HG02884 (cell line): ENCODE data around the gene AGBL3.
"Not testable (repeated sequence)": the region's sequence is repeated elsewhere in the genome, so short reads cannot be mapped to it uniquely, and the experiment has no call there.

ENCODE experiments used
- ATAC-seq: cut with Tn5 transposase; IDR thresholded peaks from one replicate; pipeline ENCODE4 v1.9.1; 2021; ENCODE audit warnings: mild to moderate bottlenecking, moderate library complexity; ENCODE audit not compliant: unreplicated experiment

The AGBL3 gene

DNA sequence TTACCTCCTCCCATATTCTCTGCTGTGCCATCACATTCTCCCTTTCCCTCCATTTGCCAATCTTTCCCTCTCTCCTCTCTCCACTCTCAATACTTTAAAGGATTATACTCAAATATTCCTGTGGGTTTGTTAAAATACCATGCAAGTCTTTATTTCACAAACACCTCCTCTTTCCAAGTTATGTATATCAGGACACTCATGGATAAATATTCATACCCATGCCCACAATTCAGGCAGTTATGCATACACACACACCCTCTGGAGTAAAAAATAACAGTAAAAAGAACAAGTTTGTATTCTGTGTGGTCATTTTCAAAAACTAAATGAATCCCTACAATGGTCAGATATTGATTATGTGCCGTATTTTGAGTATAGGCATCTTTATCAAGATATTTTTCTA, 88.2 kb downstream of the AGBL3 start:
- no peak for ATAC-seq

DNA sequence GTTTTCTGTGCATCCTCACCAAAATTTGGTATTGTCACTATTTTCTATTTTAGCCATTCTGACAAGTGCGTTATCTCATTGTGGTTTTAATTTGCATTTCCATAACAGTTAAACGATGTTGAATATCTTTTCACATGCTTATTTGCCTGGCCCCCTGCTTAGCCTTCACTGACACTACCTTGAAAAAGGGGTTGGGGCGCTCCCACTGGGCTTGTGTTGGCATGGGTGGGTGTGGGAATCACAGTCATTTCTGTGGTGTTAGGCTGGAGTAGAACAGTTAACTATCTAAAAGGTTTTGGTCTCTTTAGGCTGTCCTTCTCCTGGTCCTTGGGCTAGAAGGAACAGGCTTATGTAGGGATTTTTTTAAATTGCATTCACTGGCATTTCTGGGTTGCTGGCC, 89.4 kb downstream of the AGBL3 start:
- no peak for ATAC-seq

DNA sequence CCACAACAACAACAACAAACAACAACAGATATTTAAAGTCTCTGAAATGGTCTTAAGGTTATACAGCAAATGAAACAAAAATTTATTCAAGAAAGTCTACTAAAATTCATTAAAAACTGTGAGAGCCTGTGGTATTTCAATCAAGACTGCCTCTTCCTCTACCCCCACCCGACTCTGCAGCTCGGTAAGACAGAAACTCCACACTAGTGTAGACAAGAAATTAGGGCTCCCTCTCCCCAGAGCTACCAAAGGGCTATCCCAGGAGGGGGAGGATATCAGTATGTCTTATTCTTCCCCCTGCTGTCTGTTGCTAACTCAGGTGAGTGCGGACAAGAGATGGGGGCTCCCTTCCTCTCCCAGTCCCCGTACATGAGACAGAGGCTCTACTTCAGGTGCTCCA, 90.6 kb downstream of the AGBL3 start:
- ATAC-seq: no peak

DNA sequence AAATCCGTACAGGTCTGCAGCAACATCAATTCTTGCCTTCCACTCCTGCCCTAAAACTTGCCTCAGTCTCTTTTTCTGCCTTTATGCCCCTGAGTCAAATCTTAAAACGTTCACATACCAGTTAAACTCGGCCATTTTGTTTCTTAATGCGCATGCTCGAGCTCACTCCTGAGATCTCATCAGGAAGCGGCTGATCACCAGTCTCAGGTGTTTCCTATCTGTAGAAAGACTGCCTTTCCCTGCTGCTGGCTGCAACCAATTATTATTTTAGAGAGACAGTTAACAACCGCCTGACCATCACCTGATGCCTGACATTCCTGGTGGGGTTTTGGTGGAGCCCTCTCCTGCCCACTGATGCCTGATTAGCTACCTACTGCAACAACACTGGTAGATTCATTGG, 91.3 kb downstream of the AGBL3 start:
- ATAC-seq: no peak

DNA sequence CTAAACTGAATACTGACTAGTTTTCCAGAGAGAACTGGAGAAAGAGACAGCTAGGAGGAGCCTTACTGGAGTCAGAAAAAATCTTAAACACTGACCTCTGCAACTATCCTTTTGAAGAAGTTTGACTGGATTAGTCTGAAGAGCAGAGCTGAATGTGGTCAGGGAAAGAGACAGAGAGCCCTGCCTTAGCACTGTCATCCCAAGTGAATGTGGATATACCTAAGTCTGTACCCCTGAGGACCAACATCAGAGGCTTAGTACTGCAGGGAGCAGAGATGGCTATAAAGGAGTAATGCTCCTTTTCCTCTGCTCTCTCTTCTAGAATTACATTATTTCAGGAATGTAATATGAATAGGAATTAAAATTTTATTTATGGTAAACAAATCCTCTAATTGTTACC, 91.7 kb downstream of the AGBL3 start:
- ATAC-seq: no peak

DNA sequence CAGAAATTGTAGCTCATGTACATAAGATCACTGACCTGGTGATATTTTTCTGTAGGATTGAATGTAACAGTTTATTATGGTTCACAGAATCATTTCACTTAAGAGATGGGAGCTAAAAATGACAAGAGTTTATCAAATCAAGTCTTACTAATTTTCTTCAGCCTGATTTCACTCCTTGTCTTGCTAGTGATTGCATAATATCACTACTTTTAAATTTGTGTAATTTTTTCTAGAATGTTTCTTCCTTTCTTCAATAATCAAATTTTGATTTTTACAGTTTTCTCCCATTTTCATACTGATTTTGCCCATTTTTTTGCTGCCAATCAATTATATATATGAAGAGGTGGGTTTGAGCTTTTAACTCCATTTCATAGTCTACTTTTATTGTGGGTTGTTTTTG, 92.8 kb downstream of the AGBL3 start:
- ATAC-seq: no peak

DNA sequence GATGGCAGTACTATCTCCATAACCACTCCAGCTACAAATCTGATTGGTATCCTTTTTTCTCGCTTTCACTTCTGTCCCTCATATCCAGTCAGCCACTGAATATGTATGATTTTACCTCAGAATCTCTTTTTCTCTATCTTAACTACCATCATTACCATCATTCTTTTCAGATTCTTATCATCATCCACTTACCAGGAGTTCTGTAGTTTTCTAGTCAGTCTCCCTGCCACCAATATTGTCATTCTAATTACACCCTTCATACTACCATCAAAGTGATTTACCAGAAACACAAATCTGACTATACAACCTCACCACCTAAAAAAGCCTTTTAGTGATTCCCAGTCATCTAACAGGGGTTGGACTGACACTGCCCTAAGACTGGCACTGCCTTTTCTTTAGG, 96.7 kb downstream of the AGBL3 start:
- no peak for ATAC-seq

DNA sequence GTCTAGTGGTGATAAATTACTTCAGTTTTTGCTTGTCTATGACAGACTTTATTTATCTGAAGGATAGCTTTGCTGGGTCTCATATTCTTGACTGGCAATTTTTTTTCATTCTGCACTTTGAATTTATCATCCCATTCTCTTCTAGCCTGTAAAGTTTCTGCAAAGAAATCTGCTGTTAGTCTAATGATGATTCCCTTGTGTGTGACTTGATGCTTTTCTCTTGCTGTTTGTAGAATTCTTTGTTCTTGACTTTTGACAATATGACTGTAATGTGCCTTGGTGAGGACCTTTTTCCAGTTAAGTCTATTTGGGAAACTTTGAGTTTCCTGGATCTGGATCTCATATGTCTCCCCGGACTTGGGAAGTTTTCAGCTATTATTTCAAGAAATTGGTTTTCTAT, 102.3 kb downstream of the AGBL3 start:
- no peak for ATAC-seq

DNA sequence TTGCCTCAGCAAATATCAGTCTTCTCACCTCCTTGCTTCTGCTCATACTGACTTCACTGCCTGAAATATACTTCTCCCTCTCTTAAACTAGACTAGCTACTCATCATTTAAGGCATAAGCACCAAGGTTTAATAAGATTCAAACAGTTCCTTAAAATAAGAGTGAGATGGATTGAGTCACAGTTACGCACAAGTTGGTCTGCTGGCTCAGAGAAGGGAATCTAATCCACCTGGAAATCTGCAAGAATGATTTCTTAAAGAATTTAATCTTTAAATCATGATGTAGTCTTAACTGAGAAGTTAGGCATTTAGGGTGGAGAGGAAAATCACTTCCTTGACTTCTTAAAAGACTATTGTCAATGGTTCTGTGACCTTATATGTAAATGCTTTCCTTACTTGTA, 105.4 kb downstream of the AGBL3 start:
- ATAC-seq: no peak

DNA sequence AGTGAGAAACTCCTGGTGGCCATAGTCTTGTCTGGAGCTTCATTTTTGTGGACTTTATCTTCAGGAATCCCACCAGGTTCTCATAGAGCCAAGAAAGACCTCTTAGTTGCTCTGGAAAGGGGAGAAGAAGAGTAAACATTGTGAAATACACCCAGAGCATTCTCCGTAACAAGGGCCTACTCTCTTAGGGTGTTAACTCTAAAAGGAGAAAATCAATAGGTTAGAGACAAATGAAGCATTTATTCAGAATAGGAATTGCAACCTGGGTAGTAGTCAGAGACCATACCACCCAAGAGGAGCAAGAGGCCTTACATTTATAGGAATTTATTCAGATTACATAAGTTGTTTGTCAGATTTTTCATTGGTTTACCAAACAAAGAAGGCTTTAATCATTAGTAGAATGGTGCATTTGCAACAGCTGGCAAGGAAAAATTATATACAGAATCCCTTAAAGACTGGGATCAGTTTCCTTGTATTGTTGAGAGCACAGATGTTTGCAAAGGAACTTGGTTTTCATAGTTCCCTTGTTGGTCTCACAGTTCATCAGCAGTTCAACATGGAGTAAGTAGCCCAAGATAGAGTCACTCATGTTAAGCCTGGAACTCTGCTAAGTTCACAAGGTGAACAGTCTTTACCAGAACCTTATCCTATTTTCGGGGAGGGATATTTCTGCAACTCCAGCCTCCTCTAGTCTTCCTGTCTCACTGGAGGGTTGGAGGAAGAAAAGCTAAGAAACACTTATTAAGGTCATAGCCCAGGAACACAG, 108.3 kb downstream of the AGBL3 start:
- ATAC-seq: no peak

DNA sequence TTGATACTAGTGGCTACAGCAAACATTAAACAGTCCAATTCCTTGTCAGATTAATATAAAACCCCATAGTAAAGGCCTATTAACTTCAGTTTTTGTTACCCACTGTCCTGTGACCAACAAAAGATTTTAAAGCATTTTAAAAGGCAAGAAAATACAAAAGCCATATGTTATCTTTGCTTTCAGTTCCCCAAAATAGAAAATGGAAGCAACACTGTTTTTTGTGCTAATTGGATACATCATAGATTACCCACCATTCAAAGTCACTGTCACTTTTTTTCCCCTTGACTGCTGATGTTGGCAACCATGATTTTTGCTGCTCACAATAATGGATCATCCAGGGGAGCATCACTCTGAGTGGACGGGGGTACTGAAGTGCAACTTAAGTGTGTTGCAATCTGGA, 109.1 kb downstream of the AGBL3 start:
- no peak for ATAC-seq

DNA sequence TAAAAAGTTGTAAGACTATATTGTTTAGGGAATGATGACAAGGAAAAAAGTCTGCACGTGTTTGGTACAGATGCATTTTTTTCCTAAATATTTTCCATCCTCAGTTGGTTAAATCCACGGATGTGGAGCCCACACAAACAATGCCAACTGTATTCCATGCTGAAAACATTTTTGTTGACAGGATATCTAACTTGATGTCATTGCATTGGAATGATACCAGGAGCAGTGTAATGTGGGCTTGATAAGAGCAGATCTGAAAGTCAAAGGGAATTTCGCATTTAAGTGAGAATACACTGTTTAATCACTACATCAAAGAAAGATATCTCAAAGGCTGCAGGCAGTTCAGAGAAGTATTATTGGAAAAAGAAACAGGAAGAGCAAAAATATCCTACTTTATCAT, 112.1 kb downstream of the AGBL3 start:
- ATAC-seq: no peak

DNA sequence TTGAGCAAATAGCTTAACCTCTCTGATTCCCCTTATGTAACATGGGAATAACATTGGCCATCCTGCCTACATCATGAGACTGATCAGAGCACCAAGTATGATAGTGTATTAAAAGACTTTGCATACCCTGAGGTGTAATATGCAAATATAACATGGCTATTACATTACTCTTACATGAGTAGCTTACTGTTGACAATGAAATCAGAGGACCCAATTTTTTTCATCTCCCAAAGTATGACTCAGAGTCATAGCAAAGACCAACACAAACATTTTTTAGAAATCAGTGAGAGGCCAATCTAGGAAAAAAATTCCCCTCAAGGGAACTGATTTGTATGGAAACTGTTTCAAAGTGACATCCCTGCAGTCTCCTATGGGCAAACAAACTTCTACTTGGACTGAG, 114.5 kb downstream of the AGBL3 start:
- no peak for ATAC-seq

DNA sequence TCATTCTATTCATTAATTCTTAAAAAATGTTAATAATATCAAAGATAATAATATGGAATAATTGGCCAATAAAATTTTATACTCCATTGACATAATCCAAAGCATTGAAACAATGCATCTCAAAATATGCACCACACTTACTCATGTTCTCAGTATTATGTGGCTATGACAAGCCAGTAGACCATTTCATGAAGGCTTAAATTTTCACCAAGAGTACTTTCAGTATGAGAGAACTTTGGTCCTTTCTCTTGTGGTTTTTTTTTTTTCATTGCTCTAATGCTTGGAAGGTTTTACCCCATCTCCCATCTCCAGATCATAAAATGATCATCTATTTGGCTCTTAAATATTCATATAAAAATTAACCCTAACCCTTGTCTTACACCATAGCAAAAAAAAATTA, 116.1 kb downstream of the AGBL3 start:
- peak; percentile 97 for ATAC-seq

DNA sequence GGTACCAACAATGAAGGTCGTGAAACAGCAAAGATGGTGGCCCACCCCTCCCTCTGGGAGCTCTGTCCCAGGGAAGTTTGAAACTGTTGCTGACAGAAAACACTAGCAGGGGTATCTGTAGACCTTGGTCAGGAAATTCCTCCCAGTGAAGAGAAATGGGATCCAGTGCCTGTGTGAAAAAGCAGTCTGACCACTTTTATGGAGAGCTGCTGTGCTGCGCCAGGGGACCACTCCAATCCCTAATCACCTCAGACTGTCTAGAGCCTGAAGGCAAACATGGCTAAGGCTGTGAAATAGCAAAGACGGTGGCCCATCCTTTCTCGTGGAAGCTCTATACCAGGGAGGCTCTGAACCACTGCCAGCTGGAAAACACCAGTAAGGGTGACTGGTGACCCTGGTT, 123.3 kb downstream of the AGBL3 start:
- no peak for ATAC-seq

DNA sequence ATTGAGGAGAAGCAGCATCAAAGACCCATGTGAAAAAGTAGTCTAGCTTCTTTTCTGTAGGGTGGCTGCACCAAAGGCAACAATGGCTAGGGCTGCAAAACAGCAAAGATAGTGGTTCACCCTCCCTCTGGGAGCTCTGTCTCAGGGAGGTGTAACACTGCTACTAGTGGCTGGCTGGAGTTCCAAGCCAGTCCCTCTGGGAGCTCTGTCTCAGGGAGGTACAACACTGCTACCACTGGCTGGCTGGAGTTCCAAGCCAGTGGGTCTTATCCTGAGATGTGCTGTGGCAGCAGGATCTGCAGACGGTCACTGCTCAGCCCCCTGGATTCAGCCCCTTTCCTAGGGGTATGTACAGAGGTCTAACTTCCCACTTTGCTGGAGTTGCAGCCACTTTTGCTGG, 123.7 kb downstream of the AGBL3 start:
- ATAC-seq: no peak

DNA sequence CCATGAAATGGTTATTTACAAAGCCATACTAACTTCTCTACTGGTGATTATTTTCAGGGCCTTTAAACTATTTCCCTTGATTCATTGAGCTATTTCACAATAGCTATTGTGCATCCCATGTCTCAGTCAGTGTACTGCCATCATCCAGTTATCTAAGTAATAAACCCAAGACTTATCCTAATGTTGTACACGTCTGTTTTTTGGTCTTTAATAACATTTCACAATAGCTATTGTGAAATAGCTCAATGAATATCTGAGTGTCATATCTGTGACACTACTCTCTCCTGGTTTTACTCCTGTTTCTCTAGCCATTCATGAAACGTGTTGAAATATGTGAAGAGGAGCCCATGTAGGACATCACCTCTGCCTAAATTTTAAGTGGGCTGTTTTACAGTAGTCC, 125.1 kb downstream of the AGBL3 start:
- ATAC-seq: no peak

DNA sequence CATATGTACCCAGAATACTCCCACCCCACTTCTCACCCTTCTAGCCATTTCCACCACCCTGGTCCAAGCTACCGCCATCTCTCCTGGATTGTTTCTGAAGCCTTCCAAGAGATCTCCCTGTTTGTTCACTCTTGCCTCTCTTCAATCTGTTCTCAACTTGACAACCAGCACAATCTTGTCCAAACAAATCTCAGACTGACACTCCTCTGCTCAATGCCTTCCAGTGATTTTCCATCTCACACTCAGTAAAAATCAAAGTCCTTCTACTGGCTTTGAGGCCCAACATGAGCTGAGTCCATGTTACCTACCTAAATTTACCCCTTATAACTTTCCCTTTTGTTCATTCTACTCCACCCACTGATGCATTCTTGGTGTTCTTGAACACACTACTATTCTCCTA, 128.3 kb downstream of the AGBL3 start:
- ATAC-seq: no peak

DNA sequence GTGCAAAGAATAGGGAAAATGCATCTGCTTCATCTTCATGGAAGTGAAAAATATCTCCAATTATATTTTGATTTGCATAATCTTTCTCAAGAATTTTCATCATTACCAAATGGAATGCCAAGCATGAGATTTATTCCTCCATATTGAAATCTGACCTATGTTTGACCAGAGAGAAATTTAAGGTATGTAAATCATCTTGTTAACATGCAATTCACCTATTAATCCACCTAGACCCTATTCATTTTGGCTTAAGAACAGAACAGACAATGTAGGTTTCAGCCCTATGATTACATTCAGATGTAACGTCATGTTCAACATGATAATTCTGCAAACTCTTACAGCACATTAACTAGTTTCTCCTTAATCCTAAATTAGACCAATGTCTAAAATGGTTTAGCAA, 130.8 kb downstream of the AGBL3 start:
- ATAC-seq: no peak

DNA sequence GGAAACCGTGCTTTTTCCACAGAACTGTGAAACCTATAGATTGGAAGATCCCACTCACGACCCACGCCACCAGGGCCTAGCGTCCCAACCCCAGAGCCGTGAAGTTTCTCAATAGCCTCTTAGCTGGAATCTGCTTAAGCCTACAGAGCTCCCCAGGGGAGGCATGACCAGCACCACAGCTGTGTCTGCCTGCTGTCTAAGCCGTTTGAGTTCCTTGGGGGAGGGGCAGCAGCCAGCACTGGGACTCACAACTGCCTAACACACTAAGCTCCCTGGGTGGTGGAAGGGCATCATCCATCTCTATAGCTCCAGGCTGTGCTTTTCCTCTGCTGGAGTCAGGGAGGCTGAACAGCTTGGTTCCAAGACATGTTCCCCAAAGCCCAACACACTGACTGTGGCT, 135.6 kb downstream of the AGBL3 start:
- no peak for ATAC-seq

DNA sequence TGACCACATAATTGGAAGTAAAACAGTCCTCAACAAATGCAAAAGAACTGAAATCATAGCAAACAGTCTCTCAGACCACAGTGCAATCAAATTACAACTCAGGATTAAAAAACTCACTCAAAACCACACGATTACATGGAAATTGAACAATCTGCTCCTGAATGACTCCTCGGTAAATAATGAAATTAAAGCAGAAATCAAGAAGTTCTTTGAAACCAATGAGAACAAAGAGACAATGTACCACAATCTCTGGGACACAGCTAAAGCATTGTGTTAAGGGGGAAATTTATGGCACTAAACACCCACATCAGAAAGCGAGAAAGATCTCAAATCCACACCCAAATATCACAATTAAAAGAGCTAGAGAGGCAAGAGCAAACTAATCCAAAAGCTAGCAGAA, 138.3 kb downstream of the AGBL3 start:
- not testable (repeated sequence) for ATAC-seq

DNA sequence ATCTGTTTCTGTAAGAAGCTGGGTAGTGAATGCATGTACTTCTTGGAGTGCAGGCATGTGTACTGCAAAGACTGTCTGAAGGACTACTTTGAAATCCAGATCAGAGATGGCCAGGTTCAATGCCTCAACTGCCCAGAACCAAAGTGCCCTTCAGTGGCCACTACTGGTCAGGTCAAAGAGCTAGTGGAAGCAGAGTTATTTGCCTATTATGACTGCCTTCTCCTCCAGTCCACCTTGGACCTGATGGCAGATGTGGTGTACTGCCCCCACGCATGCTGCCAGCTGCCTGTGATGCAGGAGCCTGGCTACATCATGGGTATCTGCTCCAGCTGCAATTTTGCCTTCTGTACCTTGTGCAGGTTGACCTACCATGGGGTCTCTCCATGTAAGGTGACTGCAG, 142.6 kb downstream of the AGBL3 start:
- no peak for ATAC-seq

DNA sequence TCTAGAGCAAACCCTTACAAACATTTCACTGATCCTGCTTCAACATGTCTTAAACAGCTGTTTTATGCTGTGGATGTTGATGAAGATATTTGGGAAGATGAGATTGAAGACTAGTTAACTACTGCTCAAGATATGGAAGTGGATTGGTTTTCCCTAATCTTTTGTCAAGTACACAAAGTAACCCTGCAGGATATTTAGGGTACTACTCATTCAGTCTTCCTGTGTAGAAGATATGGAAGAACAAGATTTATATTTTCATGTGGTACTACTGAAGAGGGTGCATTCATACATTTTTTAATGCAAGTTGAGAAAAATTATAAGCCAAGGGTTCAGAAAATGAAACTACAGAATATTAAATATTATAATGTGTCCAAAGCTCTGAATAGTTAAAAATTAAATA, 143.3 kb downstream of the AGBL3 start:
- no peak for ATAC-seq
